SK-N-SH (cell line): ENCODE results near the gene PGAP2. TPM values are rescaled to one million over a fixed set of nuclear protein-coding genes. Genes with fewer than 3 reads are reported as not detected.

Experiments used
- CTCF ChIA-PET: fragments of 300-600, 350-600 bp; formaldehyde crosslinking; extraction: SDS; loops from one replicate; lab custom pipeline; 2021; lab: Yijun Ruan, JAX
- POLR2A ChIA-PET: fragments of 350-600 bp; sonication (Branson Sonifier 250); formaldehyde crosslinking; extraction: SDS; loops from one replicate; lab custom pipeline; 2020; ENCODE audit warnings: antibody characterized with exemption, inconsistent platforms; lab: Yijun Ruan, JAX
- DNase-seq: peaks from one replicate; pipeline ENCODE4 v3.0.0; 2012
- H2AFZ ChIP-seq: fragments of 200-600 bp; sonication (generic); 2 replicates; pipeline ENCODE4 v1.8.1; 2016; ENCODE audit warnings: antibody characterized with exemption, mild to moderate bottlenecking, low read depth
- H3F3A ChIP-seq: fragments of 200-600 bp; sonication (generic); replicated peaks from 2 replicates; pipeline ENCODE3; 2016; ENCODE audit warnings: antibody characterized with exemption, mild to moderate bottlenecking; ENCODE audit not compliant: insufficient read depth
- H3K27ac ChIP-seq, 2 experiments: fragments of 200-500 bp in 1 of 2; fragments of 200-600 bp in 1 of 2; sonication (Bioruptor generic) in 1 of 2; sonication (generic), shearing (Covaris generic) in 1 of 2; 2 replicates each; pipeline versions ENCODE4 v1.5.1 to v1.6.1; 2014 to 2016; ENCODE audit warnings: low read depth in 2 of 2, inconsistent platforms in 1 of 2, low read length in 1 of 2, mild to moderate bottlenecking in 1 of 2, mixed read lengths in 1 of 2
- H3K27me3 ChIP-seq: fragments of 200-600 bp; sonication (generic), shearing (Covaris generic); 2 replicates; pipeline ENCODE4 v1.6.1; 2016; ENCODE audit warnings: mixed run types; ENCODE audit not compliant: insufficient read depth
- H3K36me3 ChIP-seq, 2 experiments: fragments of 200-500 bp in 1 of 2; fragments of 200-600 bp in 1 of 2; sonication (Bioruptor generic) in 1 of 2; sonication (generic) in 1 of 2; replicated peaks in 1 of 2; 2 replicates each; pipeline versions ENCODE3 to v1.5.1; 2014 to 2016; ENCODE audit warnings: low read length in 1 of 2, mild to moderate bottlenecking in 1 of 2; ENCODE audit not compliant: insufficient read depth in 2 of 2, control insufficient read depth in 1 of 2
- H3K4me1 ChIP-seq, 2 experiments: fragments of 200-500 bp in 1 of 2; fragments of 200-600 bp in 1 of 2; sonication (Bioruptor generic) in 1 of 2; sonication (generic), shearing (Covaris generic) in 1 of 2; 2 replicates each; pipeline versions ENCODE4 v1.5.1 to v1.6.1; 2014 to 2016; ENCODE audit warnings: low read depth in 1 of 2, low read length in 1 of 2, mixed run types in 1 of 2; ENCODE audit not compliant: insufficient read depth in 2 of 2, control insufficient read depth in 1 of 2
- H3K4me2 ChIP-seq: fragments of 200-600 bp; sonication (generic), shearing (Covaris generic); 2 replicates; pipeline ENCODE4 v1.6.1; 2017; ENCODE audit warnings: mixed run types
- H3K4me3 ChIP-seq, 2 experiments: fragments of 200-500 bp in 1 of 2; fragments of 200-600 bp in 1 of 2; sonication (Bioruptor generic) in 1 of 2; sonication (generic), shearing (Covaris generic) in 1 of 2; 2 replicates each; pipeline versions ENCODE4 v1.5.1 to v1.8.1; 2014 to 2016; ENCODE audit warnings: low read depth in 2 of 2, inconsistent platforms in 1 of 2, low read length in 1 of 2, mild to moderate bottlenecking in 1 of 2, mixed read lengths in 1 of 2, moderate library complexity in 1 of 2
- H3K79me2 ChIP-seq: fragments of 200-600 bp; sonication (generic); 2 replicates; pipeline ENCODE4 v1.8.1; 2017; ENCODE audit warnings: mild to moderate bottlenecking; ENCODE audit not compliant: insufficient read depth
- H3K9ac ChIP-seq: fragments of 200-600 bp; sonication (generic); 2 replicates; pipeline ENCODE4 v1.6.1; 2017; ENCODE audit warnings: mixed run types
- H3K9me2 ChIP-seq: fragments of 200-600 bp; sonication (generic); 2 replicates; pipeline ENCODE4 v1.6.1; 2017; ENCODE audit warnings: mixed run types
- H3K9me3 ChIP-seq: fragments of 200-600 bp; sonication (generic); 2 replicates; pipeline ENCODE4 v1.6.1; 2017; ENCODE audit warnings: mixed run types, mild to moderate bottlenecking, moderate library complexity
- H4K20me1 ChIP-seq: fragments of 200-600 bp; sonication (generic); 2 replicates; pipeline ENCODE4 v1.6.1; 2017; ENCODE audit warnings: mild to moderate bottlenecking, mixed run types; ENCODE audit not compliant: insufficient read depth
- FOSL2 ChIP-seq: IDR thresholded peaks from 2 replicates; pipeline ENCODE4 v1.4.0; 2012; ENCODE audit warnings: low read depth, mild to moderate bottlenecking, moderate library complexity, borderline replicate concordance
- FOXM1 ChIP-seq: IDR thresholded peaks from 2 replicates; pipeline ENCODE4 v1.4.0; 2012; ENCODE audit warnings: low read depth, mild to moderate bottlenecking
- IRF3 ChIP-seq: fragments of 150-350 bp; IDR thresholded peaks from 2 replicates; pipeline ENCODE4 v1.6.1; 2016; ENCODE audit warnings: mild to moderate bottlenecking, low read depth, low read length
- JUND ChIP-seq: IDR thresholded peaks from 2 replicates; pipeline ENCODE4 v1.4.0; 2012
- MAX ChIP-seq: IDR thresholded peaks from 2 replicates; pipeline ENCODE4 v1.4.0; 2012; ENCODE audit warnings: low read depth
- NRF1 ChIP-seq: IDR thresholded peaks from 2 replicates; pipeline ENCODE4 v1.6.1; 2012; ENCODE audit warnings: low read depth, mild to moderate bottlenecking, low read length
- PBX3 ChIP-seq: IDR thresholded peaks from 2 replicates; pipeline ENCODE4; 2012
- RFX5 ChIP-seq: IDR thresholded peaks from 2 replicates; pipeline ENCODE4 v1.6.1; 2012; ENCODE audit warnings: mild to moderate bottlenecking, improper control_type of control experiment, low read length
- TAF1 ChIP-seq: IDR thresholded peaks from 2 replicates; pipeline ENCODE4 v1.6.1; 2012; ENCODE audit warnings: low read depth, mild to moderate bottlenecking, low read length, moderate library complexity, borderline replicate concordance
- USF2 ChIP-seq: fragments of 150-350 bp; IDR thresholded peaks from 2 replicates; pipeline ENCODE4 v1.6.1; 2017; ENCODE audit warnings: antibody characterized with exemption, low read length, low read depth, borderline replicate concordance
- YY1 ChIP-seq: IDR thresholded peaks from 2 replicates; pipeline ENCODE4 v1.4.0; 2012; ENCODE audit warnings: low read depth, mild to moderate bottlenecking
- WGBS: methylation state at CpG from one replicate; pipeline ENCODE4 v1.1.6; 2017; ENCODE audit warnings: low lambda C conversion rate; 5-methylcytosine and 5-hydroxymethylcytosine counted together
- polyA plus RNA-seq, 3 experiments: library from polyadenylated mRNA; depleted of rRNA; stranded (reverse); fragments of >200 nt; gene quantifications; 2 replicates each; pipeline ENCODE4 v1.2.3, GENCODE V29; 2012

The PGAP2 gene
- polyA plus RNA-seq, 1 of the 3 experiments (the other 2 are of a cell fraction) = 41.3 TPM

- H3K9me3 ChIP-seq = no peaks in the 10 kb centered on the region
- ChIA-PET CTCF (no interaction called here), POLR2A (no interaction called here)
- no peak overlapping the region for H3K9ac ChIP-seq
- DNase-seq = no peak
- WGBS = 40% methylated on average over 2 of the region's 2 CpGs
- H3K4me2 ChIP-seq = no peak overlapping the region; the same call in 1 of the 2 replicates
- peak overlapping the region in 1 of 2 experiments; percentile 26; a peak in 2 of 4 replicates for H3K27ac ChIP-seq
- H3K9me2 ChIP-seq = no peaks in the 10 kb centered on the region
- peaks cover 93% of the 10 kb centered on the region for H3K79me2 ChIP-seq
- H3K27me3 ChIP-seq = no peaks in the 10 kb centered on the region
- H3F3A ChIP-seq = peaks cover 12% of the 10 kb centered on the region
- 0 out of 2 replicates have a peak, but pooled peaks have one; percentile 3 for TF ChIP-seq FOSL2
- no peak for TF ChIP-seq USF2
- no peak overlapping the region for H2AFZ ChIP-seq
- H3K36me3 ChIP-seq = peaks cover 21 to 57% of the 10 kb centered on the region in 2 experiments
- peaks cover 48% of the 10 kb centered on the region for H4K20me1 ChIP-seq
- no peak overlapping the region for H3K4me3 ChIP-seq
- H3K4me1 ChIP-seq = peaks cover 0 to 7% of the 10 kb centered on the region in 2 experiments; a peak in 1 of 4 replicates
These were observed 26.9 kb upstream of the PGAP2 start for GRCh38 chr11:3781423-3781822.

GRCh38 chr11:3782963-3783362 lies 25.4 kb upstream of the PGAP2 start:
- Histone ChIP-seq H3K4me1 (peaks cover 0 to 15% of the 10 kb centered on the region in 2 experiments; a peak in 2 of 4 replicates), H4K20me1 (peaks cover 64% of the 10 kb centered on the region)

GRCh38 chr11:3783611-3784010 lies 24.7 kb upstream of the PGAP2 start:
- H3K4me1 ChIP-seq = peaks cover 0 to 15% of the 10 kb centered on the region in 2 experiments; a peak in 2 of 4 replicates
- no peak overlapping the region for H3K9ac ChIP-seq
- TF ChIP-seq PBX3 = no peak
- no peak for TF ChIP-seq TAF1
- no peak for TF ChIP-seq FOXM1
- no peak for TF ChIP-seq MAX
- TF ChIP-seq NRF1 = no peak
- peaks cover 12% of the 10 kb centered on the region for H3F3A ChIP-seq
- no peak for DNase-seq
- no peaks in the 10 kb centered on the region for H3K27me3 ChIP-seq
- H2AFZ ChIP-seq = no peak overlapping the region
- no peak overlapping the region for H3K4me2 ChIP-seq
- no peak overlapping the region for H3K4me3 ChIP-seq
- H3K9me3 ChIP-seq = no peaks in the 10 kb centered on the region
- peaks cover 70% of the 10 kb centered on the region for H4K20me1 ChIP-seq
- POLR2A ChIA-PET = no interaction called here
- no peak overlapping the region for H3K27ac ChIP-seq
- CTCF ChIA-PET = interaction anchor here (0.9 to 1.5 kb wide), 3 partner anchors 25 to 58 kb away, joined by 3 to 5 read pairs (median 3); no protein-coding TSS in a partner anchor
- H3K36me3 ChIP-seq = peaks cover 6 to 41% of the 10 kb centered on the region in 2 experiments
- no peaks in the 10 kb centered on the region for H3K9me2 ChIP-seq
- WGBS = 96% methylated on average over 4 of the region's 4 CpGs
- peaks cover 100% of the 10 kb centered on the region for H3K79me2 ChIP-seq

More at GRCh38 chr11:3782963-3783362, 25.4 kb upstream of the PGAP2 start:
- Histone ChIP-seq H3K27me3 (no peaks in the 10 kb centered on the region), H3K9me3 (no peaks in the 10 kb centered on the region), H3K79me2 (peaks cover 99% of the 10 kb centered on the region), H3K27ac (no peak overlapping the region), H3K4me2 (no peak overlapping the region), H3K9me2 (no peaks in the 10 kb centered on the region), H2AFZ (no peak overlapping the region), H3K36me3 (peaks cover 11 to 46% of the 10 kb centered on the region in 2 experiments), H3K4me3 (no peak overlapping the region), H3K9ac (no peak overlapping the region), H3F3A (peaks cover 16% of the 10 kb centered on the region)
- 95% methylated on average over 5 of the region's 5 CpGs for WGBS
- ChIA-PET POLR2A (no interaction called here), CTCF (no interaction called here)
- DNase-seq = no peak
- TF ChIP-seq JUND (no peak), IRF3 (no peak), YY1 (no peak), RFX5 (no peak)
